Measurements from ENCODE around the gene RAB8B.
A peak's percentile ranks its signal among the peaks of the same experiment; 100 is the strongest.

Gene RAB8B

GRCh38 chr15:63181648-63182047 lies 7.8 kb upstream of the RAB8B start:
- H3K4me1 ChIP-seq (ENCODE audit: control insufficient read depth in 2 of 2, insufficient read depth in 1 of 2, low read depth in 1 of 2, low read length in 2 of 2) = peaks cover 0 to 9% of the 10 kb centered on the region in 2 donors
- WGBS, 2 donors (ENCODE audit: extremely low coverage in 2 of 2, insufficient read length in 2 of 2, insufficient replicate concordance in 1 of 2) = no CpG with 5 or more reads among the region's 2 CpGs
- no peak overlapping the region for H3K9ac ChIP-seq (ENCODE audit: low read depth, low read length, poor library complexity)
- no peak overlapping the region for H3K4me3 ChIP-seq (ENCODE audit: low read length in 2 of 2)
- no peak overlapping the region for H3K4me2 ChIP-seq (ENCODE audit: insufficient read depth, low read length, poor library complexity, severe bottlenecking)
- no peak for DNase-seq (ENCODE audit: low spot score)
- H3K27ac ChIP-seq (replicated peaks; ENCODE audit: low read length) = no peak overlapping the region
- H3K79me1 ChIP-seq (ENCODE audit: low read depth, low read length) = no peaks in the 10 kb centered on the region
- H3K27me3 ChIP-seq (ENCODE audit: control insufficient read depth in 3 of 3, insufficient read depth in 3 of 3, low read depth in 1 of 3, low read length in 3 of 3) = no peaks in the 10 kb centered on the region
- no peaks in the 10 kb centered on the region for H3K36me3 ChIP-seq (replicated peaks in 1 of 2; ENCODE audit: control insufficient read depth in 2 of 2, insufficient read depth in 2 of 2, low read length in 2 of 2)
- no peak overlapping the region for H2AK5ac ChIP-seq (ENCODE audit: low read depth, low read length)
- no peak overlapping the region for H3K4ac ChIP-seq (ENCODE audit: low read length)
- H3K14ac ChIP-seq (ENCODE audit: low read length) = no peak overlapping the region
- no peak overlapping the region for H3K18ac ChIP-seq (ENCODE audit: low read length)
- H2AFZ ChIP-seq (ENCODE audit: low read length) = no peak overlapping the region
- no peak overlapping the region for H4K8ac ChIP-seq (ENCODE audit: low read depth, low read length)
- no peak overlapping the region for H2BK5ac ChIP-seq (ENCODE audit: low read length)
- no peak overlapping the region for H2BK120ac ChIP-seq (ENCODE audit: low read depth, low read length)
- no peaks in the 10 kb centered on the region for H3K9me3 ChIP-seq (replicated peaks in 1 of 2; ENCODE audit: control insufficient read depth in 2 of 2, insufficient read depth in 1 of 2, low read depth in 1 of 2, low read length in 2 of 2)
- H2BK15ac ChIP-seq (ENCODE audit: low read length) = no peak overlapping the region
- H2BK12ac ChIP-seq (ENCODE audit: low read length) = no peak overlapping the region
- H4K91ac ChIP-seq (ENCODE audit: low read depth, low read length, poor library complexity) = no peak overlapping the region
- no peak overlapping the region for H3K23ac ChIP-seq (ENCODE audit: low read depth, low read length, poor library complexity)

GRCh38 chr15:63185206-63185605 lies 4.2 kb upstream of the RAB8B start:
- Histone ChIP-seq H3K27me3 (ENCODE audit: control insufficient read depth in 3 of 3, insufficient read depth in 3 of 3, low read depth in 1 of 3, low read length in 3 of 3) (no peaks in the 10 kb centered on the region), H3K18ac (ENCODE audit: low read length) (no peak overlapping the region), H3K9me3 (replicated peaks in 1 of 2; ENCODE audit: control insufficient read depth in 2 of 2, insufficient read depth in 1 of 2, low read depth in 1 of 2, low read length in 2 of 2) (no peaks in the 10 kb centered on the region), H3K23ac (ENCODE audit: low read depth, low read length, poor library complexity) (no peak overlapping the region), H3K4ac (ENCODE audit: low read length) (no peak overlapping the region), H3K4me3 (ENCODE audit: low read length in 2 of 2) (no peak overlapping the region), H4K91ac (ENCODE audit: low read depth, low read length, poor library complexity) (no peak overlapping the region), H4K8ac (ENCODE audit: low read depth, low read length) (no peak overlapping the region), H2BK5ac (ENCODE audit: low read length) (no peak overlapping the region), H3K27ac (replicated peaks; ENCODE audit: low read length) (no peak overlapping the region), H2BK120ac (ENCODE audit: low read depth, low read length) (no peak overlapping the region), H3K4me1 (ENCODE audit: control insufficient read depth in 2 of 2, insufficient read depth in 1 of 2, low read depth in 1 of 2, low read length in 2 of 2) (peaks cover 3 to 14% of the 10 kb centered on the region in 2 donors), H2AK5ac (ENCODE audit: low read depth, low read length) (no peak overlapping the region), H2BK15ac (ENCODE audit: low read length) (no peak overlapping the region), H3K14ac (ENCODE audit: low read length) (no peak overlapping the region), H3K9ac (ENCODE audit: low read depth, low read length, poor library complexity) (no peak overlapping the region), H2AFZ (ENCODE audit: low read length) (peak overlapping the region; percentile 1), H2BK12ac (ENCODE audit: low read length) (no peak overlapping the region), H3K79me1 (ENCODE audit: low read depth, low read length) (no peaks in the 10 kb centered on the region), H3K36me3 (replicated peaks in 1 of 2; ENCODE audit: control insufficient read depth in 2 of 2, insufficient read depth in 2 of 2, low read length in 2 of 2) (no peaks in the 10 kb centered on the region), H3K4me2 (ENCODE audit: insufficient read depth, low read length, poor library complexity, severe bottlenecking) (no peak overlapping the region)
- WGBS, 2 donors (ENCODE audit: extremely low coverage in 2 of 2, insufficient read length in 2 of 2, insufficient replicate concordance in 1 of 2) = no CpG with 5 or more reads among the region's 2 CpGs
- no peak for DNase-seq (ENCODE audit: low spot score)

- no peaks in the 10 kb centered on the region for H3K27me3 ChIP-seq (ENCODE audit: control insufficient read depth in 3 of 3, insufficient read depth in 3 of 3, low read depth in 1 of 3, low read length in 3 of 3)
- no peak overlapping the region for H3K9ac ChIP-seq (ENCODE audit: low read depth, low read length, poor library complexity)
- no peak overlapping the region for H2BK12ac ChIP-seq (ENCODE audit: low read length)
- H2BK120ac ChIP-seq (ENCODE audit: low read depth, low read length) = no peak overlapping the region
- no peak for DNase-seq (ENCODE audit: low spot score)
- no peak overlapping the region for H2AK5ac ChIP-seq (ENCODE audit: low read depth, low read length)
- peak overlapping the region; percentile 19 for H2AFZ ChIP-seq (ENCODE audit: low read length)
- H3K9me3 ChIP-seq (replicated peaks in 1 of 2; ENCODE audit: control insufficient read depth in 2 of 2, insufficient read depth in 1 of 2, low read depth in 1 of 2, low read length in 2 of 2) = no peaks in the 10 kb centered on the region
- no peak overlapping the region for H3K4ac ChIP-seq (ENCODE audit: low read length)
- H2BK15ac ChIP-seq (ENCODE audit: low read length) = no peak overlapping the region
- no peak overlapping the region for H2BK5ac ChIP-seq (ENCODE audit: low read length)
- no peak overlapping the region for H3K23ac ChIP-seq (ENCODE audit: low read depth, low read length, poor library complexity)
- no peak overlapping the region for H4K91ac ChIP-seq (ENCODE audit: low read depth, low read length, poor library complexity)
- no peak overlapping the region for H3K4me2 ChIP-seq (ENCODE audit: insufficient read depth, low read length, poor library complexity, severe bottlenecking)
- H4K8ac ChIP-seq (ENCODE audit: low read depth, low read length) = no peak overlapping the region
- H3K27ac ChIP-seq (replicated peaks; ENCODE audit: low read length) = no peak overlapping the region
- no CpG with 5 or more reads among the region's 2 CpGs for WGBS, 2 donors (ENCODE audit: extremely low coverage in 2 of 2, insufficient read length in 2 of 2, insufficient replicate concordance in 1 of 2)
- no peak overlapping the region for H3K18ac ChIP-seq (ENCODE audit: low read length)
- no peaks in the 10 kb centered on the region for H3K79me1 ChIP-seq (ENCODE audit: low read depth, low read length)
- H3K14ac ChIP-seq (ENCODE audit: low read length) = no peak overlapping the region
- no peaks in the 10 kb centered on the region for H3K36me3 ChIP-seq (replicated peaks in 1 of 2; ENCODE audit: control insufficient read depth in 2 of 2, insufficient read depth in 2 of 2, low read length in 2 of 2)
- H3K4me3 ChIP-seq (ENCODE audit: low read length in 2 of 2) = no peak overlapping the region
- H3K4me1 ChIP-seq (ENCODE audit: control insufficient read depth in 2 of 2, insufficient read depth in 1 of 2, low read depth in 1 of 2, low read length in 2 of 2) = peaks cover 3 to 16% of the 10 kb centered on the region in 2 donors
These were observed 3.3 kb upstream of the RAB8B start for GRCh38 chr15:63186065-63186464.

GRCh38 chr15:63187589-63188226 lies 1.7 kb upstream of the RAB8B start:
- no peak overlapping the region for H2BK5ac ChIP-seq (ENCODE audit: low read length)
- no peaks in the 10 kb centered on the region for H3K79me1 ChIP-seq (ENCODE audit: low read depth, low read length)
- no peaks in the 10 kb centered on the region for H3K9me3 ChIP-seq (replicated peaks in 1 of 2; ENCODE audit: control insufficient read depth in 2 of 2, insufficient read depth in 1 of 2, low read depth in 1 of 2, low read length in 2 of 2)
- WGBS, 2 donors (ENCODE audit: extremely low coverage in 2 of 2, insufficient read length in 2 of 2, insufficient replicate concordance in 1 of 2) = no CpG with 5 or more reads among the region's 5 CpGs
- H2BK120ac ChIP-seq (ENCODE audit: low read depth, low read length) = no peak overlapping the region
- no peak overlapping the region for H3K14ac ChIP-seq (ENCODE audit: low read length)
- no peak overlapping the region for H3K9ac ChIP-seq (ENCODE audit: low read depth, low read length, poor library complexity)
- H2BK15ac ChIP-seq (ENCODE audit: low read length) = peak overlapping the region; percentile 21
- no peaks in the 10 kb centered on the region for H3K27me3 ChIP-seq (ENCODE audit: control insufficient read depth in 3 of 3, insufficient read depth in 3 of 3, low read depth in 1 of 3, low read length in 3 of 3)
- no peak overlapping the region for H3K27ac ChIP-seq (replicated peaks; ENCODE audit: low read length)
- H4K8ac ChIP-seq (ENCODE audit: low read depth, low read length) = no peak overlapping the region
- H2AFZ ChIP-seq (ENCODE audit: low read length) = peak overlapping the region; percentile 95
- peak overlapping the region; percentile 58 for H3K18ac ChIP-seq (ENCODE audit: low read length)
- H3K4me3 ChIP-seq (ENCODE audit: low read length in 2 of 2) = no peak overlapping the region
- H3K4me1 ChIP-seq (ENCODE audit: control insufficient read depth in 2 of 2, insufficient read depth in 1 of 2, low read depth in 1 of 2, low read length in 2 of 2) = peaks cover 4 to 16% of the 10 kb centered on the region in 2 donors
- no peak for DNase-seq (ENCODE audit: low spot score)
- H3K4ac ChIP-seq (ENCODE audit: low read length) = no peak overlapping the region
- no peak overlapping the region for H3K23ac ChIP-seq (ENCODE audit: low read depth, low read length, poor library complexity)
- peak overlapping the region; percentile 47 for H2AK5ac ChIP-seq (ENCODE audit: low read depth, low read length)
- no peak overlapping the region for H4K91ac ChIP-seq (ENCODE audit: low read depth, low read length, poor library complexity)
- no peak overlapping the region for H2BK12ac ChIP-seq (ENCODE audit: low read length)
- H3K4me2 ChIP-seq (ENCODE audit: insufficient read depth, low read length, poor library complexity, severe bottlenecking) = no peak overlapping the region
- no peaks in the 10 kb centered on the region for H3K36me3 ChIP-seq (replicated peaks in 1 of 2; ENCODE audit: control insufficient read depth in 2 of 2, insufficient read depth in 2 of 2, low read length in 2 of 2)

Measured in neuronal stem cell (in vitro differentiated cells).